A549 (cell line): ENCODE results near the gene ADGRD1. TPM values are rescaled to one million over a fixed set of nuclear protein-coding genes. Genes with fewer than 3 reads are reported as not detected.

ENCODE experiments used
- ATAC-seq, 2 experiments: fragments of 200-7000 bp in 1 of 2; fragments of >200 bp in 1 of 2; cut with Nextera tagmentation in 1 of 2; cut with Tn5 transposase in 1 of 2; 3 replicates each; pipeline versions ENCODE4 v1.8.0 to v1.9.1; 2018 to 2020; ENCODE audit warnings: mild to moderate bottlenecking in 1 of 2, moderate library complexity in 1 of 2
- CTCF ChIA-PET: fragments of 300-600 bp; sonication (Branson Sonifier 250); formaldehyde crosslinking; extraction: SDS; loops from one replicate; lab custom pipeline; 2021; ENCODE audit warnings: antibody characterized with exemption, inconsistent platforms; lab: Yijun Ruan, JAX
- POLR2A ChIA-PET: fragments of 350-600 bp; formaldehyde crosslinking; extraction: SDS; loops from one replicate; lab custom pipeline; 2021; ENCODE audit warnings: antibody characterized with exemption, inconsistent platforms; lab: Yijun Ruan, JAX
- DNase-seq, 2 experiments: peaks; one replicate each; pipeline versions ENCODE4 v3.0.0 to v3.0.0-alpha.2; 2011 to 2016; ENCODE audit warnings: low read depth in 1 of 2, low spot score in 1 of 2
- FAIRE-seq: peaks from 2 replicates; lab custom pipeline; 2011; peaks lifted over from hg19 to GRCh38; lab: Jason Lieb, UNC
- H3K27ac ChIP-seq, 2 experiments: fragments of >200 bp; sonication (Bioruptor Twin); formaldehyde crosslinking; 3 replicates each; pipeline ENCODE4 v1.5.1; 2016 to 2017
- H3K4me1 ChIP-seq: fragments of >200 bp; sonication (Bioruptor Twin); formaldehyde crosslinking; 3 replicates; pipeline ENCODE4 v1.6.1; 2016
- H3K4me2 ChIP-seq: fragments of >200 bp; sonication (Bioruptor Twin); formaldehyde crosslinking; 3 replicates; pipeline ENCODE4 v1.6.1; 2016
- H3K4me3 ChIP-seq: fragments of >200 bp; sonication (Bioruptor Twin); formaldehyde crosslinking; 3 replicates; pipeline ENCODE4 v1.5.1; 2016
- H3K9me3 ChIP-seq: fragments of >200 bp; sonication (Bioruptor Twin); formaldehyde crosslinking; 3 replicates; pipeline ENCODE4 v1.6.1; 2016
- BCL3 ChIP-seq: fragments of >200 bp; sonication (Bioruptor Twin); formaldehyde crosslinking; IDR thresholded peaks from 3 replicates; pipeline ENCODE4 v1.6.1; 2016
- CTCF ChIP-seq: fragments of >200 bp; sonication (Bioruptor Twin); formaldehyde crosslinking; IDR thresholded peaks from 3 replicates; pipeline ENCODE4 v1.5.1; 2016
- ESRRA ChIP-seq: fragments of 150-350 bp; IDR thresholded peaks from 2 replicates; pipeline ENCODE4 v1.6.1; 2014; ENCODE audit warnings: mild to moderate bottlenecking, low read length, borderline replicate concordance
- HOXA7 ChIP-seq: fragments of 250-450 bp; sonication (Bioruptor Pico); IDR thresholded peaks from 2 replicates; pipeline ENCODE4 v1.5.0; 2020; ENCODE audit warnings: mild to moderate bottlenecking, moderate library complexity
- HOXB5 ChIP-seq: fragments of 250-450 bp; sonication (Bioruptor Pico); IDR thresholded peaks from 2 replicates; pipeline ENCODE4 v1.5.0; 2020; ENCODE audit warnings: mild to moderate bottlenecking, moderate library complexity
- KDM5A ChIP-seq: fragments of 200-600 bp; sonication (generic); IDR thresholded peaks from 2 replicates; pipeline ENCODE4 v1.6.1; 2016; ENCODE audit warnings: antibody characterized with exemption, mild to moderate bottlenecking
- PHF8 ChIP-seq: fragments of 200-600 bp; sonication (generic); IDR thresholded peaks from 2 replicates; pipeline ENCODE4 v1.6.1; 2016; ENCODE audit warnings: low read depth, mild to moderate bottlenecking, antibody characterized with exemption, moderate library complexity, borderline replicate concordance
- POLR2A ChIP-seq: IDR thresholded peaks from 2 replicates; pipeline ENCODE4 v1.6.1; 2012; ENCODE audit warnings: mild to moderate bottlenecking, low read length
- RAD21 ChIP-seq, 2 experiments: fragments of >200 bp in 1 of 2; sonication (Bioruptor Twin) in 1 of 2; formaldehyde crosslinking in 1 of 2; IDR thresholded peaks in 1 of 2; conservative IDR thresholded peaks in 1 of 2; 2 replicates in 1 of 2; 3 replicates in 1 of 2; pipeline ENCODE4 v1.6.1; 2012 to 2018; ENCODE audit warnings: inconsistent platforms in 1 of 2
- RARB ChIP-seq: fragments of 250-450 bp; sonication (Bioruptor Pico); IDR thresholded peaks from 2 replicates; pipeline ENCODE4 v1.8.0; 2021; ENCODE audit warnings: mild to moderate bottlenecking, moderate library complexity
- TFCP2L1 ChIP-seq: fragments of 250-450 bp; sonication (Bioruptor Pico); IDR thresholded peaks from 2 replicates; pipeline ENCODE4 v1.5.0; 2021; ENCODE audit warnings: mild to moderate bottlenecking
- ZFP36 ChIP-seq: fragments of 450-650 bp; IDR thresholded peaks from 2 replicates; pipeline ENCODE4 v1.6.1; 2014; ENCODE audit warnings: borderline replicate concordance; ENCODE audit not compliant: partially characterized antibody
- ZSCAN20 ChIP-seq: fragments of 250-450 bp; sonication (Bioruptor Pico); IDR thresholded peaks from 2 replicates; pipeline ENCODE4 v1.8.0; 2022; ENCODE audit warnings: mild to moderate bottlenecking, moderate library complexity
- WGBS: methylation state at CpG from one replicate; pipeline ENCODE4 v1.1.6; 2017; ENCODE audit errors: missing lambda C conversion rate; 5-methylcytosine and 5-hydroxymethylcytosine counted together
- polyA plus RNA-seq, 4 experiments: library from polyadenylated mRNA; depleted of rRNA in 3 of 4; stranded (reverse); fragments of >200 nt; fragmentation: RNase III in 1 of 4; extraction: RNeasy Plus Mini Kit Qiagen cat#74134 plus additional on column Dnase treatment in 1 of 4; gene quantifications; 2 replicates in 3 of 4; 3 replicates in 1 of 4; pipeline ENCODE4 v1.2.3, GENCODE V29; 2011 to 2017
- TF ChIP-seq, protein P1 (sequence below): fragments of 250-450 bp; sonication (Bioruptor Pico); IDR thresholded peaks from 2 replicates; pipeline ENCODE4 v1.5.0; 2020; ENCODE audit warnings: low read depth, mild to moderate bottlenecking, moderate library complexity
- TF ChIP-seq, protein P2 (sequence below): fragments of 450-650 bp; IDR thresholded peaks from 2 replicates; pipeline ENCODE4 v1.6.1; 2014; ENCODE audit warnings: antibody characterized with exemption

Gene ADGRD1
- polyA plus RNA-seq, 2 of the 4 experiments (the other 2 are of a cell fraction): 0.36 to 1.5 TPM

GRCh38 chr12:131159660-131160059 lies 206.0 kb downstream of the ADGRD1 start:
- POLR2A ChIA-PET: no interaction called here

DNA sequence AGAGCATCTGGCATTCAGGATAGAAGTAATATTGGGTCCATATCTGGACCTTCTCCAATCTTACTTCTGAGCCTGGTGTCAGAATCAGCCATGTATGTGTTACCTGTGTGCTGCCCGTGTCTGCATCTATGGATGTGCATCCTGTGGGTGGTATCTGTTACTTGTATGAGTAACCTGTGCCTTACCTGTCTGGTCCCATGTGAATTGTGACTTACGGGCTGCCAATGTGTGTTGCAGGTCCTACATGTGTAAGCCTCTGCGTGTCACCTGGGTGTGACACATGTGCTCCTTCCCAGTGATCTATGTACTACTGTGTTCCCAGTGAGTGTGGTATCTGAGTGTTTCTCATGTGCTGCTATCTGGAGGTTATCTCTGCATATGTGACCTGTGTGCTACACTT lies 208.4 kb downstream of the ADGRD1 start:
- FAIRE-seq: no peak
- TF ChIP-seq HOXB5 (CRISPR knock-in tag) (no peak), HOXA7 (CRISPR knock-in tag) (no peak), ZSCAN20 (CRISPR knock-in tag) (no peak), POLR2A (no peak)
- TF ChIP-seq, all 56 proteins: peak for 0
- Histone ChIP-seq H3K4me1 (no peaks in the 10 kb centered on the region), H3K4me2 (no peak overlapping the region), H3K9me3 (no peaks in the 10 kb centered on the region), H3K4me3 (no peak overlapping the region), H3K27ac (no peak overlapping the region)
- ATAC-seq (no peak), DNase-seq (no peak)
- CTCF ChIA-PET: interaction anchor here (1.3 kb wide), 1 partner anchor 18 kb away, joined by 3 read pairs; no protein-coding TSS in a partner anchor
- 53% methylated on average over 3 of the region's 3 CpGs for WGBS
- POLR2A ChIA-PET: no interaction called here

More at GRCh38 chr12:131159660-131160059, 206.0 kb downstream of the ADGRD1 start:
- no peaks in the 10 kb centered on the region for H3K9me3 ChIP-seq
- DNase-seq (peak in 1 of 2 experiments; percentile 44), FAIRE-seq (no peak), ATAC-seq (peak; percentile 55 to 78; a peak in 4 of 6 replicates)
- no peak overlapping the region for H3K4me2 ChIP-seq
- H3K4me3 ChIP-seq: no peak overlapping the region
- 36% methylated on average over 3 of the region's 3 CpGs for WGBS
- H3K27ac ChIP-seq: no peak overlapping the region
- CTCF ChIA-PET: no interaction called here
- TF ChIP-seq RAD21 (conservative IDR thresholded peaks at IDR 0.05 in 1 of 2, IDR thresholded peaks at IDR 0.05 in 1 of 2) (peak; percentile 38 to 52; a peak in 4 of 5 replicates), TFCP2L1 (CRISPR knock-in tag) (no peak)
- no peaks in the 10 kb centered on the region for H3K4me1 ChIP-seq

GRCh38 chr12:131163189-131163738 lies 209.6 kb downstream of the ADGRD1 start:
- POLR2A ChIA-PET: no interaction called here
- H3K4me1 ChIP-seq: no peaks in the 10 kb centered on the region
- DNase-seq: no peak
- CTCF ChIA-PET: interaction anchor here (0.6 kb wide), 1 partner anchor 673 kb away, joined by 3 read pairs; no protein-coding TSS in a partner anchor
- TF ChIP-seq PHF8 (no peak), KDM5A (no peak), BCL3 (no peak), ESRRA (no peak), CTCF (no peak), RARB (CRISPR knock-in tag) (no peak)
- TF ChIP-seq, protein P1, sequence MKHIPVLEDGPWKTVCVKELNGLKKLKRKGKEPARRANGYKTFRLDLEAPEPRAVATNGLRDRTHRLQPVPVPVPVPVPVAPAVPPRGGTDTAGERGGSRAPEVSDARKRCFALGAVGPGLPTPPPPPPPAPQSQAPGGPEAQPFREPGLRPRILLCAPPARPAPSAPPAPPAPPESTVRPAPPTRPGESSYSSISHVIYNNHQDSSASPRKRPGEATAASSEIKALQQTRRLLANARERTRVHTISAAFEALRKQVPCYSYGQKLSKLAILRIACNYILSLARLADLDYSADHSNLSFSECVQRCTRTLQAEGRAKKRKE (CRISPR knock-in tag): no peak
- TF ChIP-seq, all 56 proteins: peak for 0
- FAIRE-seq (no peak), ATAC-seq (no peak)
- Histone ChIP-seq H3K4me2 (no peak overlapping the region), H3K4me3 (no peak overlapping the region), H3K27ac (no peak overlapping the region), H3K9me3 (no peaks in the 10 kb centered on the region)
- WGBS: 91% methylated on average over 21 of the region's 46 CpGs

GRCh38 chr12:131164096-131164872 lies 210.6 kb downstream of the ADGRD1 start:
- ChIA-PET POLR2A (no interaction called here), CTCF (interaction anchor here (0.6 to 0.8 kb wide), 2 partner anchors 33 to 672 kb away, joined by 3 read pairs; no protein-coding TSS in a partner anchor)
- peak in 1 of 2 experiments; percentile 35 for DNase-seq
- Histone ChIP-seq H3K27ac (no peak overlapping the region), H3K4me1 (no peaks in the 10 kb centered on the region), H3K9me3 (no peaks in the 10 kb centered on the region), H3K4me2 (no peak overlapping the region), H3K4me3 (no peak overlapping the region)
- ATAC-seq: peak in 1 of 2 experiments; percentile 65; a peak in 3 of 6 replicates
- TF ChIP-seq, protein P2, sequence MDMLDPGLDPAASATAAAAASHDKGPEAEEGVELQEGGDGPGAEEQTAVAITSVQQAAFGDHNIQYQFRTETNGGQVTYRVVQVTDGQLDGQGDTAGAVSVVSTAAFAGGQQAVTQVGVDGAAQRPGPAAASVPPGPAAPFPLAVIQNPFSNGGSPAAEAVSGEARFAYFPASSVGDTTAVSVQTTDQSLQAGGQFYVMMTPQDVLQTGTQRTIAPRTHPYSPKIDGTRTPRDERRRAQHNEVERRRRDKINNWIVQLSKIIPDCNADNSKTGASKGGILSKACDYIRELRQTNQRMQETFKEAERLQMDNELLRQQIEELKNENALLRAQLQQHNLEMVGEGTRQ: peak; percentile 64
- no peak for TF ChIP-seq ZFP36
- 88% methylated on average over 22 of the region's 34 CpGs for WGBS
- FAIRE-seq: no peak
